Measurements from ENCODE around the gene NF2. TPM values are rescaled to one million over a fixed set of nuclear protein-coding genes. Genes with fewer than 3 reads are reported as not detected.
"Not testable (repeated sequence)": the region's sequence is repeated elsewhere in the genome, so short reads cannot be mapped to it uniquely, and the experiment has no call there.

Gene NF2
- 10 to 100 TPM; 33.7 to 35.5 TPM for total RNA-seq

DNA sequence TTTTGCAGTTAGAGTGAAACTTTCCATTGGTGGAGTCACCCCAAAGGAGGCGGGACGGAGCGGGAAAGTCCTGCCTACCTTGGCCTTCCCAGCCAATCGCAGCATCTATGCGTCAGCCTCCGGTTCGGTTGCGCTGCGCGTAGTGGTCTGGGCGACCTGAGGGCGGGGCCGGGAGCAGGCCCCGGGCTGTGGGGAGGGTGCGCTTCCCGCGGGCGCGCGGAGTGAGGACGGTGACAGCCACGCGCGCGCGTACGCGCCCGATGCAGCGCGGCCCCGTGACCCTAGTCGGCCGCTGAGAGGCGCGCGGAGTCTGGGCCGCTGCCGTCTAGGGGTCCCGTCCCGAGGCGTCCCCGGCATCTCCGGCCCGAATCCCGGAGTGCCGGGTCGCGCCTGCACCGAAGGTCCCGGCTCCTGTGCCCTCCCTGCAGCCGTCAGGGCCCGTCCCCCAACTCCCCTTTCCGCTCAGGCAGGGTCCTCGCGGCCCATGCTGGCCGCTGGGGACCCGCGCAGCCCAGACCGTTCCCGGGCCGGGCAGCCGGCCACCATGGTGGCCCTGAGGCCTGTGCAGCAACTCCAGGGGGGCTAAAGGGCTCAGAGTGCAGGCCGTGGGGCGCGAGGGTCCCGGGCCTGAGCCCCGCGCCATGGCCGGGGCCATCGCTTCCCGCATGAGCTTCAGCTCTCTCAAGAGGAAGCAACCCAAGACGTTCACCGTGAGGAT, at the start of gene NF2:
TSS of gene NF2 (plus strand) at position 276 of the 718 bp plus-strand sequence. CDS start at position 642, 366 bp downstream.
- peak within 1 kb of the TSS; percentile 93 for H3K27ac Mint-ChIP-seq
- H3K36me3 Mint-ChIP-seq (ENCODE audit: insufficient read depth in 2 of 2) = peaks cover 2 to 5% of the 10 kb centered on the region in 2 donors

DNA sequence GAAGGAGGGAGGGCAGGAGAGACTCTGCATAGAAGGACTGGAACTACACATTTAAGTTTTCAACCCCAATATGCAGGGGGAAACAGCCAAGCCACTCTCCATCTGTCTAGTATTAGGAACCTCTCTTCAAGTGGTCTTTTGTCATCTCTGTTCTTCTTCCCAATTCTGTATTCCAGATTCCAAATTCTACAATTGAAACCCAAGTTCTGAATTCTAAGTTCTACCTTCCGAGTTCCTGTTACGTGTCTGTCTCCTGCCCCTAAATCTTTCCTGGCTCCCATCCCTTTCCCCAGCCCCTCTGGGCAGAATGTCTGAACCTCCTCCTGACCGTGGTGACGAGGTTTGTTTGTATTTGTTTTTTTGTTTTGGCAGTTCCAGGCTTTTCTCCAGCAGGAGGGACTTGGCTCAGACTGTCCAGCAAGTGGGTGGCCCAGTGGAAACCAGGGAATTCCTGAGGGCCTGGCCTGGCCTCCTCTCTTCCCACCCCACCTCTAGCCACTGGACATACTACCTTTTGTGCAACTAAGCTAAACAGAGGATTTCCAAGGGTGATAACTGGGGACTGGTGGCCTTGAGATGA, 48.3 kb upstream of the NF2 start:
- no peaks in the 10 kb centered on the region for H3K9me3 Mint-ChIP-seq
- peak overlapping the region in 1 of 2 donors; percentile 15 for H3K4me3 Mint-ChIP-seq

More for the DNA sequence above, at the start of gene NF2:
- H3K27me3 Mint-ChIP-seq (ENCODE audit: low read depth) = no peaks in the 10 kb centered on the region
- peak within 1 kb of the TSS; percentile 87 to 96 for H3K4me3 Mint-ChIP-seq
- DNase-seq (peak; percentile 98 to 99), ATAC-seq (replicated peaks in 1 of 2) (peak; percentile 96)
- H3K4me1 Mint-ChIP-seq (ENCODE audit: low read depth) = peaks cover 45% of the 10 kb centered on the region
- H3K9me3 Mint-ChIP-seq = no peaks in the 10 kb centered on the region

DNA sequence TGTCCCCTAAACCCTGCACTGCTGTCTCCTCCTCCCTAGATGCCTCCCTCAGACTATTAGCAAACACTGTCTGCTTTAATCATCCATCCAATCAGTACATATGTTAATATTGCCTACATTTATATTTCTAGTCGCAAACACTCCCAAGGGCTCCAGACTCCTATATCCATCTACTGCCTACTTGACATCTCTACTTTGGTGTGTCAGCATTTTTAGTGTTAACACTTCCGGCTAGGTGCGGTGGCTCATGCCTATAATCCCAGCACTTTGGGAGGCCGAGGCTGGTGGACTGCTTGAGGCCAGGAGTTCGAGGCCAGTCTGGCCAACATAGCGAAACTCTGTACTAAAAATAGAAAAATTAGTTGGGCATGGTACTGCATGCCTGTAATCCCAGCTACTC, 44.4 kb upstream of the NF2 start:
- no peaks in the 10 kb centered on the region for H3K9me3 Mint-ChIP-seq
- DNase-seq (no peak), ATAC-seq (replicated peaks in 1 of 2) (no peak)
- no peak overlapping the region for H3K27ac Mint-ChIP-seq
- peaks cover 1 to 14% of the 10 kb centered on the region in 2 donors for H3K36me3 Mint-ChIP-seq (ENCODE audit: insufficient read depth in 2 of 2)
- no peaks in the 10 kb centered on the region for H3K4me1 Mint-ChIP-seq (ENCODE audit: low read depth)
- H3K4me3 Mint-ChIP-seq = no peak overlapping the region
- H3K27me3 Mint-ChIP-seq (ENCODE audit: low read depth) = no peaks in the 10 kb centered on the region

More for the DNA sequence above, 48.3 kb upstream of the NF2 start:
- Mint-ChIP-seq H3K27me3 (ENCODE audit: low read depth) (no peaks in the 10 kb centered on the region), H3K36me3 (ENCODE audit: insufficient read depth in 2 of 2) (peaks cover 4 to 15% of the 10 kb centered on the region in 2 donors), H3K27ac (no peak overlapping the region), H3K4me1 (ENCODE audit: low read depth) (peaks cover 5% of the 10 kb centered on the region)
- no peak for ATAC-seq (replicated peaks in 1 of 2)
- DNase-seq = no peak

DNA sequence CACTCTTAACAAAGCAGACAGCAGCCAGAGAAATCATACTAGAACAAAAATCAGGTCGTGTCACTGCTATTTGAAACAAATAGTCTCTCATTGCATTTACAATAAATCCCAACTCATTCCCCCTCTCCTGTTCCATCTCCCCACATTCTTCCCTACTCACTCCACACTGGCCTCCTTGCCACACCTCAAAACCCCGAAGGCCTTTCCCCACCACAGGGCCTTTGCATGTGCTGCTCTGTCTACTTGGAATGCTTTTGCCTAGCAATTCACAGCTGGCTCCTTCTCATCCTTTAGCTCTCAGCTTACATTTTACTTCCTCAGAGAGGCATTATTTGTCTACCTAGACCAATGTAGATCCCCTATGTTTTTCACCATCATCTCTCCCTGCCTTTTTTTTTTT, 43.6 kb upstream of the NF2 start:
- DNase-seq = no peak
- Mint-ChIP-seq H3K27ac (no peak overlapping the region), H3K9me3 (no peaks in the 10 kb centered on the region), H3K4me3 (no peak overlapping the region), H3K36me3 (ENCODE audit: insufficient read depth in 2 of 2) (peaks cover 1 to 14% of the 10 kb centered on the region in 2 donors), H3K4me1 (ENCODE audit: low read depth) (no peaks in the 10 kb centered on the region), H3K27me3 (ENCODE audit: low read depth) (no peaks in the 10 kb centered on the region)
- ATAC-seq (replicated peaks in 1 of 2) = no peak

DNA sequence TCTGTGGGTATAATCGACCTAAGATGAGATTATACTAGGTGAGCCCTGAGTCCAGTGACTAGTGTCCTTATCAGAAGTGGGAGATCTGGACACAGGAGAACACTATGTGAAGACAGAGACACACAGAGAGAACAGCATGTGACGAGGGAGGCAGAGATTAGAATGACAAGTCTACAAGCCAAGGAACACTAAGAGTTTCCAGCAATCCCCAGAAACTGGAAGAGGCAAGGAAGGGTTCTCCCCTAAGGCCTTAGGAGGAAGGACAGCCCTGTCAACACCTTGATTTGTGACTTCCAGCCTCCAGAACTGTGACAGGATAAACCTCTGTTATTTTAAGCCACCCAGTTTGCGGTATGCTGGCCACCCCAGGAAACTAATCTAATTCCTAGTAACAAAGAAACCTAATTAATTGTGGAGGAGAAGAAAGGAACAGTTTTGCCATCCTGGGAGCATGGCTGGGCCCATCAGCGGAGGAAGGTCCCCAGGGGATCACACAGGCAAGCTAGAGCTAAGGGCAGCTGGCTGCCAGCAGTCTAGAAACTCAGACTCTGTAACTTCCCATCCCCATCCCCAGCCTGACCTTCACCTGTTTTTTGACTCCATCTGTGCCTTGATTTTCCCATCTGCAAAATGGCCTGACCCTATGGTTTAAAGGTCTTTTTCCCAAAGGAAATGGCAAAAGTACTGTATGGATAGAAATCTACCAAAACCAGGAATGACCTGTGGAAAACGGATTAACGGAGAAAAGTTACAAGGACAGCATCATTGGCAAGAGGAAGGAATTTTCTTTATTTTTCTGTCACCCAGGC, 39.6 kb upstream of the NF2 start:
- H3K27ac Mint-ChIP-seq = no peak overlapping the region
- peaks cover 0 to 8% of the 10 kb centered on the region in 2 donors for H3K36me3 Mint-ChIP-seq (ENCODE audit: insufficient read depth in 2 of 2)
- no peak overlapping the region for H3K4me3 Mint-ChIP-seq
- no peaks in the 10 kb centered on the region for H3K27me3 Mint-ChIP-seq (ENCODE audit: low read depth)
- H3K9me3 Mint-ChIP-seq = no peaks in the 10 kb centered on the region
- DNase-seq (no peak), ATAC-seq (replicated peaks in 1 of 2) (no peak)
- H3K4me1 Mint-ChIP-seq (ENCODE audit: low read depth) = no peaks in the 10 kb centered on the region

DNA sequence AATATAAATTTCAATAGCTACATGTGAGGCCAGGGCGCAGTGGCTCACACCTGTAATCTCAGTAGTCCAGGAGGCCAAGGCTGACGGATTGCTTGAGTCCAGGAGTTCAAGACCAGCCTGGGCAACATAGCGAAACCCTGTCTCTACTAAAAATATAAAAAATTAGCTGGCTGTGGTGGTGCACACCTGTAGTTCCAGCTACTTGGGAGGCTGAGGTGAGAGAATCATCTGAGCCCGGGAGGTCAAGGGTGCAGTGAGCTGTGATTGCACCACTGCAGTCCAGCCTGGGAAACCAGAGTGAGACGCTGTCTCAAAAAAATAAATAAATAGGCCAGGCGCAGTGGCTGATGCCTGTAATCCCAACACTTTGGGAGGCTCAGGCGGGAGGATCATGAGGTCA, 36.9 kb upstream of the NF2 start:
- not testable (repeated sequence) for H3K27ac Mint-ChIP-seq; DNase-seq; H3K27me3 Mint-ChIP-seq (ENCODE audit: low read depth); H3K4me1 Mint-ChIP-seq (ENCODE audit: low read depth); H3K9me3 Mint-ChIP-seq; H3K4me3 Mint-ChIP-seq; ATAC-seq (replicated peaks in 1 of 2); H3K36me3 Mint-ChIP-seq (ENCODE audit: insufficient read depth in 2 of 2)

DNA sequence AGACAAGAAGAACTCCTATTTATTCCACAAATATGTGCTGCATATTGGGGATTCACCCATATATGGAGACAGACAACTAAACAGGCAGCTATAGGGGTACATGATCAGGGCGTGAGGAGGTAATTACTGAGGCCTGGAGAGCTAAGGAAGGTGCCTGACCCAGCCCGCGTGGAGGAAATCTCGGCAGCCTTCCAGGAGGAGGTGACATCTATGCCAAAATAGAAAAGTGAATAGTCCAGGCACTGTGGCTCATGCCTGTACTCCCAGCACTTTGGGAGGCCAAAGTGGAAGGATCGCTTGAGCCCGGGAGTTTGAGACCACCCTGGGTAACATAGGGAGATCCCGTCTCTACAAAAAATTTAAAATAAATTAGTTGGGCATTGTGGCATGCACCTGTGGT, 36.1 kb upstream of the NF2 start:
- Mint-ChIP-seq H3K4me3 (no peak overlapping the region), H3K9me3 (no peaks in the 10 kb centered on the region), H3K36me3 (ENCODE audit: insufficient read depth in 2 of 2) (peaks cover 0 to 5% of the 10 kb centered on the region in 2 donors), H3K4me1 (ENCODE audit: low read depth) (no peaks in the 10 kb centered on the region), H3K27ac (no peak overlapping the region), H3K27me3 (ENCODE audit: low read depth) (no peaks in the 10 kb centered on the region)
- DNase-seq (no peak), ATAC-seq (replicated peaks in 1 of 2) (no peak)

DNA sequence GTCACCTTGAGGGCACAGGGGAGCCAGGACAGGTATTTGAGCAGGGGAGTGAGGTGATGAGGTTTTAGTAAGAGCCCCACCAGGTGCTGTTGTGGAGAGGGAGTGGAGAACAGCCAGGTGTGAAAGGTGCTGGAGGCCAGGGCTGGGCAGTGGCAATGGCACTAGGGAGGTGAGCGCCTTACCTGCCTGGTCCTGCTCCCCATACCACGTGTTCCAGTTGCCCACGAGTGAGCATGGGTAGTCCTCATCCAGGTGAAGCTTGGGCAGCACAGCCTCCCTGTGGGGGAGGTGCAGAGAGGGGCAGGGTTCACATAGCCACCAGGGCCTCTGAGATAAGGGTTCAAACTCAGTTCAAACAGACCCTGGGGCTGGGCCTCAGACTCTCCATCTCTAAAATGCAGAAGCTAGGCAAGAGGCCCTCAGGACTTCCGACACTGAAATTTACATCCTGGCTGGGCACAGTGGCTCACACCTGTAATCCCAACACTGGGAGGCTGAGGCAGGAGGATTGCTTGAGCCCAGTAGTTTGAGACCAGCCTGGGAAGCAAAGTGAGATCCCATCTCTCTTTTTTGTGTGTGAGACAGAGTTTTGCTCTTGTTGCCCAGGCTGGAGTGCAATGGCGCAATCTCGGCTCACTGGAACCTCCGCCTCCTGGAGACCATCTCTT, 34.3 kb upstream of the NF2 start:
- ATAC-seq (replicated peaks in 1 of 2) = no peak
- no peaks in the 10 kb centered on the region for H3K4me1 Mint-ChIP-seq (ENCODE audit: low read depth)
- H3K36me3 Mint-ChIP-seq (ENCODE audit: insufficient read depth in 2 of 2) = peaks cover 0 to 5% of the 10 kb centered on the region in 2 donors
- no peak overlapping the region for H3K27ac Mint-ChIP-seq
- no peak for DNase-seq
- no peaks in the 10 kb centered on the region for H3K9me3 Mint-ChIP-seq
- H3K4me3 Mint-ChIP-seq = no peak overlapping the region
- no peaks in the 10 kb centered on the region for H3K27me3 Mint-ChIP-seq (ENCODE audit: low read depth)

DNA sequence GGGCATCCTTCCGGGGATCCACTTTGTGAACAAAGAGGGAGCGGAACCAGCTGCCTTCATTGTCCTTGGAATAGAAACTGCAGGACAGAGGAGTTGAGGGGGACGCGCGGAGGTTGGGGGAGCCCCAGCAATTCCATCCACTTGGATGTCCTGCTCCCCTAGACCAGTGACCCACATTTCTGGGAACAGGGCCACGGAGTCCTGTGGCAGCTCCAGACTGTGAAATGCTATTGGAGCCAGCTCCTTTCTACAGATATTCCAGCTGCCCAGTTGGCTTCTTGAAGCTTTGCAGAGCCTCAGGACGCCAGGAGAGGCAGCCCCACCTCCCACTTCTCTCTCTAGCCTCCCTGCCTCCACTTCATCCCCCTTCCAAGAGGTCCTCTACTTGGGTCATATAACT, 33.0 kb upstream of the NF2 start:
- DNase-seq (no peak), ATAC-seq (replicated peaks in 1 of 2) (no peak)
- H3K4me1 Mint-ChIP-seq (ENCODE audit: low read depth) = no peaks in the 10 kb centered on the region
- H3K4me3 Mint-ChIP-seq = no peak overlapping the region
- H3K27me3 Mint-ChIP-seq (ENCODE audit: low read depth) = no peaks in the 10 kb centered on the region
- no peaks in the 10 kb centered on the region for H3K9me3 Mint-ChIP-seq
- peaks cover 0 to 5% of the 10 kb centered on the region in 2 donors for H3K36me3 Mint-ChIP-seq (ENCODE audit: insufficient read depth in 2 of 2)
- H3K27ac Mint-ChIP-seq = no peak overlapping the region

DNA sequence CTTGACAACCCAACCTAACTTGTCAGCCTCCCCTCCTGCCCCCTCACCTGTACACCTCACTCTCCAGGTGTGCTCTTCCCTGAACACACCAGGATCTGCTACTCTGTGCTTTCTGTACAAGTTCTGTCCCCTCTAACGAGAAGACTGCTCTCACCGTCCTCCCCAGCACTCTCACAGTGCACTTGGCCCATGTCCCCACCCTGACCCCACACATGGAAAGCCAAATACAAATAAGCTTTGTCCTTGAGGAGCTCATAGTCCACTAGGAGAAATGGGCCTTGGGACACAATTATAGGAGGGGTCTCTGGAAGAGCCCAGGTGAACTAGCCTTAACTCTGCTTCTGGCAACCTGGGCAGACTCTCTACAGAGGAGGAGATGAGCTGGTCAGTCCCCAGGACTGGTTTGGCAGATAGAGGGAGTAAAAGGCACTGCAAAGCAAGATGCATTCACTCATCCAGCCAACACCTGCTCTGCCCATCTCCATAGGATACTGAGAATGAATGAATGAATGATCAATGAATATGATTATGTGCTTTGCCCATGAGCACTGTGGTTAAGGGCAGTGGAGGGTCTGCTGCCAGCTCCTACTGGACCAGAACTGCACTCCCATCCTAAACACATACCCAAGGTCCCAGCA, 32.4 kb upstream of the NF2 start:
- Mint-ChIP-seq H3K36me3 (ENCODE audit: insufficient read depth in 2 of 2) (peaks cover 0 to 5% of the 10 kb centered on the region in 2 donors), H3K9me3 (no peaks in the 10 kb centered on the region), H3K4me1 (ENCODE audit: low read depth) (no peaks in the 10 kb centered on the region), H3K27ac (no peak overlapping the region), H3K4me3 (no peak overlapping the region), H3K27me3 (ENCODE audit: low read depth) (no peaks in the 10 kb centered on the region)
- DNase-seq (no peak), ATAC-seq (replicated peaks in 1 of 2) (no peak)

DNA sequence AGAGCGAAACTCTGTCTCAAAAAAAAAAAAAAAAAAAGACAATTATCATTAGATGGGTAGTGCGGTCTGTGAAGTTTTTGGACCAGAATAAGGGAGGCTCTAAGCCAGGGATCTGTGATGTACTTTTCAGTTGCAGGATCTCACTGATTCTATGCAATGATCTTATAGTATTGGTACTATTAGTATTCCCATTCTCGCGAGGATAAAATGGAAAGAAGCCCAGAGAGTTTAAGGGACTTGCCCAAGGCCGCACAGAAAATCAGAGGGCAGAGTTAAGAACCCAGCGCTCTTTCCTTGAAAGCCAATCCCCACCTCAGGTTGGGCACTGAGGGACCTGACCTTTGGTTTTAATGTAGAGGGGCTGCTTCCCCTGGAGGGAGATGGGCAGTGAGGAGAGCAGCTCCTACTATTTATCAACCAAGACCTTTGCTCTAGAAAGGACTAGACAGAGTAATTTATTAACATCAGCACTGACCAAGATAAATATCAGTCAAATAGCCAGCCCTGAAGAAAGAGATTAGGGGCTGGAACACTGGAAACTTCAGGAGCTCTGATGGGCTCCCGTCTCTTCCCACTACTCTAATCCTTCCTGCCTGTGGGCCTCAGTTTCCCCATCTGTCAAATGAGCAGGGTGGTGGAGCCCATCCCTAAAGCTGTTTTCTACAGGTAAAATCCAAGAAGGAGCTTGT, 28.5 kb upstream of the NF2 start:
- Mint-ChIP-seq H3K36me3 (ENCODE audit: insufficient read depth in 2 of 2) (no peaks in the 10 kb centered on the region), H3K27me3 (ENCODE audit: low read depth) (no peaks in the 10 kb centered on the region), H3K4me3 (no peak overlapping the region), H3K4me1 (ENCODE audit: low read depth) (peaks cover 4% of the 10 kb centered on the region), H3K27ac (no peak overlapping the region), H3K9me3 (no peaks in the 10 kb centered on the region)
- DNase-seq = no peak
- ATAC-seq (replicated peaks in 1 of 2) = no peak

DNA sequence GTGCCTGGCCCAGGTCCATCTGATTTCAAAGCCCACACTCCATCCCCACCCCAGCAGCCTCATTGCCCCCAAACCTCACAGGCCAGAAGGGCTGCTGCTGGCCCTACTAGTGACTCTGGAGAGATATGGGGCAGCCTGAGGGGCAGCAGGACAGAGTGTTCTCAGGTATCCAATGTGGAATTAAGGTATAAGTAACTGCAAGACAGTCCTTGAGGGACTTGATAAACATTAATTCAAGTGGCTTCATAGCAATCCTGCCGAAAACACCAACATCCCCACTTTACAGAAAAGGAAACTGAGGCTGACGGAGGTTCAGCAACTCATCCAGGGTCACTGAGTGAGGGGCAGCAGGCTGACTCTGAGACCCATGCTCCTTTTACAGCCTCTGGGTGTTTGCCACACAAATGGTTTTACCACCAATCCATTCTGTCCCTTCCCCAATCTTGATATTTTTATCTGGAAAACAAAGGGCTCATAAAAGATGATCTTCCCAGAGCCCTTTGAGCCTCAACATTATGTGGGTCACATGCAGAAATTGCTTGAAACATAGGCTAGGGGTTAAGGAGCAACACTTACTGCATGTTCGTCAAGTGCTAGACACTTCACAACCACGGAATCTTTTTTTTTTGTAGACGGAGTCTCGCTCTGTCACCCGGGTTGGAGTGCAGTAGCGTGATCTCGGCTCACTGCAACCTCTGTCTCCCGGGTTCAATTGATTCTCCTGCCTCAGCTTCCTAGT, 24.8 kb upstream of the NF2 start:
- Mint-ChIP-seq H3K36me3 (ENCODE audit: insufficient read depth in 2 of 2) (peaks cover 0 to 2% of the 10 kb centered on the region in 2 donors), H3K27ac (no peak overlapping the region), H3K9me3 (no peaks in the 10 kb centered on the region), H3K27me3 (ENCODE audit: low read depth) (no peaks in the 10 kb centered on the region), H3K4me1 (ENCODE audit: low read depth) (peaks cover 19% of the 10 kb centered on the region), H3K4me3 (no peak overlapping the region)
- DNase-seq = no peak
- ATAC-seq (replicated peaks in 1 of 2) = no peak
